Measurements from ENCODE around the gene TBC1D10A. TPM values are rescaled to one million over a fixed set of nuclear protein-coding genes. Genes with fewer than 3 reads are reported as not detected.
A peak's percentile ranks its signal among the peaks of the same experiment; 100 is the strongest.

TBC1D10A gene
- total RNA-seq, 1 donor from 2014 or later, result 18.2 TPM

DNA sequence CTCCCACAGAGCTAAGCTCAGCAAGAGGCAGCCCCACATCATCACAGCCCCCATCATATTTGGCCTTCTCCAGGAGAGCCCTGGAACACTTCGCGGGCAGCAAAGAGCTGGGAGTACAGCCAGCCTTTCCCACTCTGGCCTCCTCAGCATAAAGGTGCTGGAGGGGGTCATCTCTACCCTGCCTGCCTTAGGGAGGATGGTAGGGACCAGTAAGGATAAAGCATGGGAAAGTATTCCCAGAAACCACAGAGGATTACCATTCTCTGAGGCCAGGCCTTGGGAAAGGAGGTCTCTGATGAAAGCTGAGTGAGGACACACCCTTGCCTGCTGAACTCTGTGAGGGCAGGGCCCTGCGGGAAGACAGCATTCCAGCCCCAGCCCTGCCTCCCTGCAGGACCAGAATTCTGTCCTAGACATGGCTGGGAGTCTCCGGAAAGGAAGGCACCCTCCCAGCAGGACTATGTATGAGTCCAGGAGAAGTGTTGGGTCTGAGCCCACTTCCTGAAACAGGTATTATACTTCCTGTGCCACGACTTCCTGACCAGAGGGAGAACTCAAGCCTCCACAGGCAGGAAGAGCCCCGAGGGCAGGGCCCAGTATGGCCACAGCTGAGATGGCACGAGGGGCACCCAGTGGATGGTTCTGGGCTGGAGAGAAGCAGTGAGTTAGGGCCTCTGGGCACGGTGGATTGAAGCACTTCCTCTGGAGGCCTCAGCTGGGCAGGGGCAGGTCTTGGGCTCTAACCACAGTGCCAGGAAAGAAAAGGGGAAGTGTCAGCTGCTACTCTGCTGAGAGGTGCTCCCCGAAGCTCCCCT is 24.5 kb downstream of the TBC1D10A start:
- DNase-seq (ENCODE audit: extremely low read depth, low read depth, low spot score), result no peak

DNA sequence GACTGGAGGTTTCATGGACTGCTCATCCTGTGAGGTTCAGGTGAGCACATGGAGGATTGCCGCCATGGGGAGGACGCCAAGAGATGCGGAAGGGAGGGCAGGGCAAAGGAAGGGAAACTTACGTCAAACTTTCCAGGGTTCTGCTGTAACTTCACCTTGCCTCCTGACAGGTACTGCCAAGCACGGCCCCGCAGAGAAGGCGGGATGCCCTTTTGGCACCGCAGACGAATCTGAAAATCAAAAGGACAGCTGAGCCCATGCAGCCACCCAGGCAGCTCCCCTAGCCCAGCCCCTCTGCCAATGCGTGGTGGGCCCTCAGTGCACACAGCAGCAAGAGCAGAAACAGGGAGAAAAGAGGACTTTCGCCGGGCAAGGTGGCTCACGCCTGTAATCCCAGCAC is 27.4 kb downstream of the TBC1D10A start:
- no peak for DNase-seq (ENCODE audit: extremely low read depth, low read depth, low spot score)

DNA sequence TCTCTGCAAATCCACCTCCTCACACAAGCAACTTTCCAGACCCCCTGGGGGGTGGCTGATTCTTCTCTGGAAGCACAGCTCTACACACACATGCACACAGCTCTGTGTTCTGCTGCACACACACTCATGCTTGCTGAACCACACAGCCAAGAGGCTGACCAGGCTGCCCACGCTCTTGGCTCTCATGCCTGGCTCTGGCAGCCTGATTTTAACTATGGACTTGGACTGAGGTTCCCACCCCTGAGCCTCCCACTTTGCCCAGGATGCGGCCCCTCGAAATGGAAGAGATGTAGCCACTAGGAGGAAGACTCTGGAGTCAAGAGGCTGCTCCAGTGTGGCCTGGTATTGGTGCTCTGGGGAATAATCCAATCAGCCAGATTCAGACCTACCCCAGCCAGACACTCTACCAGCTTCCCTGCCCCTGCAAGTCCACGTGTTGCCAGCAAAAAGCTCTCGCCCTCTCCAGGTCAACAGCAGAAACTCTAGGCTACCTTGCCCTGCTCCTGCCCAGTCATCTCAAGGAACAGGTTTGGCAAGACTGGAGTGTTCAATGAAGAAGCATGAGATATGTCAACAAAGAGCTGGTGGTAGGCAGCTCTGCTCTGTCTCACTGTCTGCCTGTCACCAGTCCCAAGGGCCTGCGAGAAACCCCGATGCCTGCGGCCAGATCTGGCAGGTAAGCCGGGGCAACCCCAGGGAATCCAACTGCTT is 28.6 kb downstream of the TBC1D10A start:
- no peak for DNase-seq (ENCODE audit: extremely low read depth, low read depth, low spot score)

DNA sequence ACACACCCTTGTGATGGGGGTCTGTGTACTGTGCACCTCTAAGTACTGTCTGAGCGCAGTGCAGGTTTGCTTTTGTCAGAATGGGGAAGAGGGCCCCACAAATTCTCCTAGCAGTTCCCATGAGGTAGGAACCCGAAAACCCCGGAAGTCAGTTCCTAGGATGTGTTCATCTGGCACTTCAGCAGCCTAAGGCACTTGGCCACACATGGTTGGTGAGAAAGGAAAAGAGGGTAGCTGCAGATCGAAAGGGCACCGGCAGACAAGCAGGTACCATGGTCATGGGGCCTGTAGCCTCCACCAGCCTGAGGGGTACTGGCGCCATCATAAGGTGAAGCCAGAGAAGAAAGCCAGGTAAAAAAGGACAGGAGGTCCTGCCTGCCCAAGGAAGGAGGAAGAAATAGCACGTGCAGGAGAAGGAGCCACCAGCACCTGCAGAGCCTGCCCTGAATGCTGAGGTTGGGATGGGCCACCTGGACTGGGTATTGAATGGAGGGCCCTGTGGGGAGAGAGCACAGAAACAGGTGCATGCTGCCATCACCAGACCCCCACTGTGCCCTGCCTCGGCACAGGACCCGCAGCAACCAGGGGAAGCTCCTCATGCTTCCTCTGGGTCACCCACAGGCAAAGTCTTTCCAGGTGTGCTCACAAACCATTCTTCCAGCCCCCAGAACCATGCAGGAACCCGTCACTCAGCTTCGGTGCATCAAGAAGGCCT is 29.3 kb downstream of the TBC1D10A start:
- no peak for DNase-seq (ENCODE audit: extremely low read depth, low read depth, low spot score)

DNA sequence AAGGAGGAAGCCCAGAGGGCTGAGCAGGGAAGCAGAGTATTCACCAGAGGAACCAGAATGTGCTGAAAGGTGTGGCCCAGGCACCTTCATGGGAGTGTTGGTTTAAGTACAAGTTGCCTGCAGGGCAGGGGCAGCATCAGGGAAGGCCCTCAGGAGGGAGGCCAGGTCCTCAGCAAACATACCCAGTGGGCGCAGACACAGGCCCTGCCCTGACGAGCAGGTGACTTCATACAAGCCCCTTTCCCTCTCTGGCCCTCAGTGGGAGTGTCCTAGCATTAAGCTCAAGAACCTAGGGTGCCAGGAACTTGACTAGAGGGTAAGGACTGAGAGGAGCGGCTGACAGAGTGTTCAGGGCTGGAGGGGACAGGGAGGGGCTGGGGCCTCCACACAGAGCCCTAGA is 29.9 kb downstream of the TBC1D10A start:
- DNase-seq (ENCODE audit: extremely low read depth, low read depth, low spot score), result no peak

DNA sequence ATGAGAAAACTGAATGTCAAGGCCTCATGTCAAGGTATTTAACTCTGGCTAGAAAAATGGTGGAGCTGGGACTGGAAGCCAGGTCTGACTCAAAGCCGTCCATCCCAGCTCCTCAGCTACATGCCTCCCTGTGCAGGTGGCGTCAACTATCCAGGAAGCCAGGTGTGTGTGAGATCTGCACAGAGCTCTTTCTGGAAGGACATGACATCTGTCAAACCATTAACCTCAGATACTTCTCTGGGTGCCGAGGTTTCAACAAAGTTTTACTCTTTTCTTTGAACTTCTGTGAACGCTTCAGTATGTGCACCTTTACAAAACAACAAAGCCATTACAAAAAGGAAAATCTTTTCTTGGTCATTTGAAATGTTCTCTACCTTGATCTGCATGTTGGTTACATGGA is 30.4 kb downstream of the TBC1D10A start:
- no peak for DNase-seq (ENCODE audit: extremely low read depth, low read depth, low spot score)

DNA sequence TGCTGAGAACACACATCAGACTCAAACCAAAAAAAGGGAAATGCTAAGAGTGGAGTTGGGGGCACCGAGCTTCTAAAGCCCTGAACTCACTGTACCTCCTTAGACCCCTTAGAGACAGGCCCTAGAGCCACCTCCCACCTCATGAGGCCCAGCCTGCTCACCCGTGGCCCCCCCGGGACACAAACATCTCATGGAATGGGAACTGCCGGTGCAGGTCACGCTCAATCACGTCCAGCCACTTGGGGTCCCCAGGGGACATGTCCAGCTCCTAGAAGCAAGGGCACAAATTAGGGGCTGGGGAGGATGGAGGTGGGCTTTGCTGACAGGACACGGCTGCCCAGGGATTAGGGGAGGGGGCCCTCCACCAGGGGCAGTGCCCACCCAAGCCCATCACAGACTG is 31.2 kb downstream of the TBC1D10A start:
- no peak for DNase-seq (ENCODE audit: extremely low read depth, low read depth, low spot score)

DNA sequence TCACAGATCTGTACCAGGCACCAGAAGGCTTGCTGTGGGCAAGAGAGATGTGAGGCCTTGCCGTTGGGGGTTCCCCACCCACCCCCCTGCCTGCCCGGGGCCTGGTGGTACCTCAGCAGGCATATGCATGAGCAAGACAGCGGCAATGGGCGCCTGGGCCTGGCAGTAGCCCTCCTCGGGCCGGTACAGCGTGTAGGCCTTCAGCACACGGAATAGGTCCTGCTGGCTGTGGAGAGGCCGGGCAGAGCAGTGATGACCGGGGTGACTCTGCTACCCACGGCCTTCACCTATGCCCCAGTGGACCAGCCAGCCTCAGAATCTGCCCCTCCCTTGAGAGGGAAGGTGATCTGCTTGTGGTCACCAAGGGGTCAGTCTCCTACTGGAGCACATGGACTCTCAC is 31.9 kb downstream of the TBC1D10A start:
- no peak for DNase-seq (ENCODE audit: extremely low read depth, low read depth, low spot score)

DNA sequence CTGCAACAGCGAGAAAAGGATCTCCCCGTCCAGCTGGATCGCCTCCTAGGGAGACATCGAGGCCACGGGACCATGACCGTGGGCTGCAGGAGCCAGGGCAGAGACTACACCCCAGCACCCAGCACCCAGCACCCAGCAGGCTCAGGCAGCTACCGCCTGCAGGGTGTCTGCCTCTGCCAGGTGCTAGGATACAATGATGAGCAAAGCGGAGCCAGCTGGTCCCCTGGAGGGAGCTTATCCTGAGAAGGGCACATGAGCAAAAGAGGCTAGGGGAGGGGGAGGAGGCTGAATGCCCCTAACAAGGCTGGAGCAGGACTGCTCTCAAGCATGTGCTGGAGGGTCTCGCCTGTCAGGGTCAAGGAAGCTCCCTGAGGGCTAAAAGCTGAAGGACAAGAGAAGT is 32.7 kb downstream of the TBC1D10A start:
- DNase-seq (ENCODE audit: extremely low read depth, low read depth, low spot score), result no peak

DNA sequence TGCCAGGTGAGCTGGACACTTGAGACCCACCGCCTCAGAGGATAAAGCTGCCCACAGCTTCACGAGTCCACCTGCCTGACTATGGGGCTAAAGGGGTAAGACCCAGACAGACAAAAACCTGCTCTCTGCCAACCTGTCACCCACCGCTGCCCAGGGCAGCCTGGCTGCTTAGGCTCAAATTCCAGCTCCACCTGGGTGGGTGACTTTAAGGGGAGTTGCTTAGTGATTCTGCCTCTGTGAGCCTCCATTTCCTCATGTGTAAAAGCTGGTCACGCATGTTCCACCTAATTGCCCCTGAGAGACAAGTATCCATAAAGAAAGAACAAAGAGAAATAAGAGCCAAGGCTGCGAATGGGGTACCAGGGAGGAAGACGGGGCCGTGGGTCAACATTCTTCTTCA is 33.7 kb downstream of the TBC1D10A start:
- DNase-seq (ENCODE audit: extremely low read depth, low read depth, low spot score), result no peak

DNA sequence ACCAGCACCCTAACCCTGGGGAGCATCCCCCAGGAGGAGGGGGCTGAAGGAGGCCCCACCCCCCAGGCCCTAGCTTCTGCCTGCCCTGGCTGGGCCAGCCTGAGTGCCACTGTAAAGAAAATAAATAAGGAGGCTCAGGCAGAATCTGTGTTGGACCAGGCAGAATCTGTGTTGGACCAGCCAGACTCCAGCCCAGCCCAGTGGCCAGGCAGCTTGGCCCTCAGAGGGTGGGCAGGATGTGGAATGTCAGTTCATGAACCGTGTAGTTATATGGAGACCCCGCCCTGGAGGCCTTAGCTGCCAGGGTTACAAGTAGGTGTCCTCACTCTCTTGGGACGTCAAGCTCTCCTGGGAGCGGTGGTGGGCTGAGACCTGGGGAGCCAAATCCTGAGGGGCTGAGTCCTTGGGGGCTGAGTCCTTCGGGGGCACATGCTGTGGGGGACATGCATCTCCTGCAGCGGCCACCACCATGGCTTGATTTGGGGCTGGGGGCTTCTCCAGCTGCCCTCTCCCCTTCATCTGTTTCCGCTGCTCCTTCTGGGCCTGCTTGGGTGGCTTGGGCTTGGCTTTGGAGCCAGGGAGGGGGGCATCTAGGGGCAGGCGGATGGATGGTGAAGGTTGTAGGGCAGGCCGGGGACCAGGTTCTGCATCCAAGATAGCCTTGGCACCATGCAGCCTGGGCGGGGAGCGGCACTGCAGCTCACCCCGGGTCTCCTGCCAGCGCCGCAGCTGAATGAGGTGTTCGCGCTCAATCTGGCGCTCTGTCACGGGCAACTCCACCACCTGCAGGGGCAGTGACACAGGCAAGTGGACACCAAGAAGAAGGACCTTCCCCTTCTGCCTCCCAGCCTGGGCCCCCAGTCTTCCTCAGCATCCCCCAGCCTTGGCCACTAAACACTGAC is 34.4 kb downstream of the TBC1D10A start:
- DNase-seq (ENCODE audit: extremely low read depth, low read depth, low spot score), result no peak

DNA sequence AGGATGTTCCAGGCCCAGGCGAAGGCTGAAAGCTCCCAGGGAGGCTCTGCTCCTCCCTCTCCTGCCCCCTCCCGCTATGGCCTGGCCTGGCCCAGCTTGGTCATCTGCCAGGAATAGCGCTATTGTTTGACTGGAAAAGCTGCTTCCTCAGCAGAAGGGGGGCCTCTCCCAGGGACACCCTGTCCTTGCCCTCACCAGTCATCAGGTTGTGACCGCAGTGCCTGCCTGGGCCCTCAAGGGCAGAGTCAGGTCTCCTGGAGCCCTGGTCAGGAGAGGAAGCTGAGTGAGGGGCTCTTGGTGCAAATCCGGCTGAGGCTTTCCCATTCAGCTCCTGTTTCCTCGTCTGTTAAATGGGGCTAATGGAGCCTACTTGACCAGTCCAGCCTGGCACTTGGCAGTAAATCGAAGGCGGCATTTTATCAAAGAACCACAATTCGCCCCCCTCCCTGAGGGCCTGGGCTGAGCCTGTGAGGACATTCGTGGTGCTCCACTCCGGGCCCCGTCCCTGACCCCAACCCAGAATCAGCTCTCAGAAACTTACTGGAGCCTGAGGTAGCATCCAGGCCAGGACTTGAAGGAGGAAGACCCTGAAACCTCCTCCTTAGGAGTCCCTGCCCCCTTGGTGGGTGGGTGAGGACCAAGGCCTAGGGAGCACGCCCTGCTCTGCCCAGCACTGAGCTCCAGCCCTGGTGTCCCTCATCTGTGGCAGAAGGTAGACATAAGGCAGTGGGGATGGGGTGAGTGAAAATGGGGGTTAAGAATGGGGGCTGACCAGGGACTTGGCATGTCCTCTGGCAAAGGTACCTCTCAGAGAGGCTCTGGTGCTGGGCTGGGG is 35.5 kb downstream of the TBC1D10A start:
- DNase-seq (ENCODE audit: extremely low read depth, low read depth, low spot score), result peak; percentile 71

DNA sequence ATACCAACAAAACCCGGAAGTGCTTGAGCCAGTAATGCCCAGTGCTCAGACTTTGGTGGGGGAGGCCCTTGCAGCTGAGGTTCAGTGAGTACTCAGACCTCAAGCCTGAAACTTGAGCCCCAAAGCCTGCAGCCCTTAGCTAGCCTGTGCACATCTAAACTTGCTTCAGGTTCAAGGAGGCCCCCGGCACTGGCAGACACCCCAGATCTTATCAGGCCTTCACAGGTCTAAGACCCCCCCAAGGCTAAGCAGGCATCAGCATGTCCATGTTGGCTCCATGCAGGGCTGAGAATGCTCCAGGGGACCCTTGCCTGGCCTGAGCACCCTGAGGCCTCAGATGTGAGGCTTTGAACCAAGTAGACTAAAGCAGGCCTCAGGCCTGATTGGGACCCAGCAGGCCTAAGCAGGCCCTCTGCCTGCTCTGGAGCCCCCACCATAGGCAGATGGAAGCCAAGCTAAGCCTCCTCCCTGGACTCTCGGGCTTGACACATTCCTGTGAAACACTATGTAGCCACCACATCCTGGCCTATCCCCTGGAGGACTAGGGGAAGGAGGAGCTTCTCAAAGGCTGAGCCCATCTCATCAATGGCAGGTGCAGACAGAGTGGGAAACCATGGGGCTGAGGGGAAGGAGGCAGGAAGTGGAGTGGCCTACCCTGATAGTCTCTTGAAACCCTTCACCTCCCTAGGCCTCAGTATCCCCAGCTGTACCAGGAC is 36.2 kb downstream of the TBC1D10A start:
- DNase-seq (ENCODE audit: extremely low read depth, low read depth, low spot score), result no peak

DNA sequence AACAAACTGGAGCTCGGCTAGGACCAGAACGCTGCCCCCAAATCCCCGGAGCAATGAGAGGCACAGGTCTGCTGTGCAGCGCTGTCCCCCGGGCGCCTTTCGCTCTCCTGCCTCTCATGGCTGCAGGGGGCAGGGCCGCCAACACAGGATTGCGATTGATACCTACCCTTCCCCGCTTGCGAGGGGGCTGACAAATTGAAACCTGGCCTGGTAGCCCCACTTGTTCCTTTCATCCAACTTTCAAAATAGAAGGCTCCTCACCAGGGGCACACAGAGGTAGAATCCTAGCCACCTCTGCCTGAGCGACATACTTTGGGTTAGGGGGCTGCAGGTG is 36.8 kb downstream of the TBC1D10A start:
- no peak for DNase-seq (ENCODE audit: extremely low read depth, low read depth, low spot score)

DNA sequence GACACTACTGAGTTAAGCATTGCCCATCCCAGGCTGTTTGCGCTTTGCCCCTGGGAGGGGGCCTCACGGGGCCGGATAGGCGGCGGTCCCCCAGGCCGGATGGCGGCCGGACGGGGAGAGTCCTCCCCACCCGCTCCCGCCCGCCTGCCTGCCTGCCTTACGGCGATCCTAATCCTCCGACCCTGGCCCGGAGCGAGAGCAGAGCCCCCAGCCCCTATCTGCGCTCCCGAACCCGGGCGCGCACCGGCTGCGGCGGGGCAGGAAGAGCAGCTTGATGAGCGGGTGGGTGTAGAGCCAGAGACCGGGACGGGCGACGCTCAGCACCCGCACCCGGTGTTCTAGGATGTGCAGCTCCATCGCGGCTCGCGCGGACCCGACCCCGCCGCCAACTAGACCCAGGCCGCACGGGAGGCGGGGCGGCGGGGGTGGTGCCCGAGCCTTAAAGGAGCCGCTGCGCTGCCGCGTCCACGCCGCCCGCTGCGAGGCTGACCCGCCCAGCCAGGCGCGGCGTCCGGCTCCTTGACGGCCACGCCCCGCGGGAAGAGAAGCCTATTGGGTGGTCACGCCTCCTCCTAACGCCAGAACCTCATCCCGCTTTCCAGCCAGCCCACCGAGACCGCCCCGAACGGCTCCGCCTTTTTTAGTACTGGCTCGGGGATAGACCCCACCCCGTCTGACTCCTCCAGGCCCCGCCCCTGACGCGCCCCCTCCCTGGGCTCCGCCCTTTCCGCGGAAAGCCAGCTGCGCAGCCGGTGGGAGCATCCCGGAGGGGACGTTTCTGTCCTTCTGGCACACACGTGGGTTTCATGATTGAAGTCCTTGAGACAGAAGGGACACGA is 37.4 kb downstream of the TBC1D10A start, which contains the start of gene CASTOR1:
Gene CASTOR1 (minus strand): TSS at position 365 of the 839 bp plus-strand sequence. CDS start 8 bp downstream, at position 357.
- peak; percentile 78 for DNase-seq (ENCODE audit: extremely low read depth, low read depth, low spot score)

DNA sequence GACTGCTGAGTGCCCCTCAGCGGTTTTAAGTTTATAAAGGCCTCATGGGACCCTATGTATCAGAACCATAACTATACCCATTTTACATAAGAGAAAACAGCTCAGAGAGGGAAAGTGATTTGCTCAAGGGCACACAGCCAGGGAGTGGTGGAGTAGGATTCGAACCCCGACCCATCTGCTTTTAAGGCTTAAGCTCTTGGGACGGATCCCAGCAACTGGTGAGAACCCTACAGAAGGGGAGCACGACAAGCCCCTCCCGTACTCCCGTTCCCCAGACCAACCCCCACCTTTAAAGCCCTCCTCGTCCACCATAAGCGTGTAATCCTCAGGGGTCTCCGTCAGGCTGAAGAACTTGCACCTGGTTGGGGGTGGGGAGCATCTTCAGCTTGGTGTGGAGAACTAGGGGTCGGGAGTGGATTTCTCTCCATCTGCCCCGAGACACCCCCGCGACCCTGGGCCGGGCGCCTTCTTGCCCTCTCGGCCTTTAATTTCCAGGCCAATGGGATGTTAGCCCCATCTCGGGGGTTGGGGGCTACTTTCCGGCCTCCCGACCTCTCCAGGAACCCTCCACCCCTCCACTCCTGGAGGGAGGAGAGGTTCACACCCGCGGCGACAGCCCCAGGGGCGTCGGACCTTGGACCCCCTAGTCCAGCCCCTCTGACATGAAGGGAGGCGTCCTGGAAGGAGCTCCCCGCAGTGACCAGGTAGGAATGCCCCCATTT is 38.2 kb downstream of the TBC1D10A start:
- DNase-seq (ENCODE audit: extremely low read depth, low read depth, low spot score), result no peak

DNA sequence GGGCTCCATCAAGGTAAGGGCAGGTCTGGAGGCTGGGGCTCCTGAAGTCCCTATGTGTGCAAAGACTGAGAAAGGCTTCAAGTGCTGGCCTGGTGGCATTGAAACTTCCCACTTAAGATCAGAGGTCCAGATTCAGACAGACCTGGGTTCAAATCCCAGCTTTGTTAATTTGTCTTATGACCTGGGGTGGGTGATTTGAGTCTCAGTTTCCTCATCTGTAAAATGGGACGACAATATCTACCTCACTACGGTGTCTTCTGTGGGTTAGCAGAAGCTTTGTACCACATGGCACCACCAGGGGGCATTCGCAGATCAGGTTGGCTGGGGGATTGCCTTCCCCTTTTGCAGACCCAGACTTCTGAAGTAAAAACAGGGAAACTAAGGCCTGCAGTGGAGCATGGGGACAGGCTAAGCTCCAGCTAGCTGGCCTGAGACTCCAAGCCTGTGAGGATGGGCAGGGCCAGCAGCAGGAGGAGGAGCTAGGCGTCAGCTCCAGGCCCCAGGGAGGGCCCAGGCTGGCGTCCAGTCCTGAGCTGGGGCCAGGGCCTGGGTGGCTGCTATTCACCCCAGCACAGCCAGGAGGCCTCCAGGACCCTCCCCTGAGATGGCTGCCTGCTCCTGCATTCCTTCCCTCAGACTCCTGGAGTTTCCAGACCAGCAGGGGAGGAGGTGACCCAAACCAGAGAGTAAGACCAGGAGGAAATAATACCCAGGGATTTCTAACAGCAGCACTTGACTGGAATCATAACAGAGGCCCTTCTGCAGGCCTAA is 38.9 kb downstream of the TBC1D10A start:
- DNase-seq (ENCODE audit: extremely low read depth, low read depth, low spot score), result peak; percentile 62
